H9 (cell line): ENCODE measurements around the gene BSDC1. TPM values are rescaled to one million over a fixed set of nuclear protein-coding genes. Genes with fewer than 3 reads are reported as not detected.
A peak's percentile ranks its signal among the peaks of the same experiment; 100 is the strongest.

Source experiments
- DNase-seq: peaks from one replicate; pipeline ENCODE4 v3.0.0-alpha.2; 2017
- H2AFZ ChIP-seq: one replicate; pipeline ENCODE4 v1.6.1; 2013; ENCODE audit warnings: mild to moderate bottlenecking, low read length, control low read depth, moderate library complexity
- H2AK5ac ChIP-seq: 2 replicates; pipeline ENCODE4 v1.6.1; 2013; ENCODE audit warnings: low read length, control low read depth, mixed read lengths; ENCODE audit not compliant: insufficient read length
- H2BK120ac ChIP-seq: one replicate; pipeline ENCODE4 v1.6.1; 2013; ENCODE audit warnings: low read depth, mild to moderate bottlenecking, low read length, control low read depth, inconsistent platforms; ENCODE audit not compliant: poor library complexity, severe bottlenecking
- H2BK12ac ChIP-seq: 2 replicates; pipeline ENCODE4 v1.6.1; 2013; ENCODE audit warnings: low read length, control low read depth, mixed read lengths, low read depth; ENCODE audit not compliant: insufficient read length
- H2BK15ac ChIP-seq: 2 replicates; pipeline ENCODE4 v1.6.1; 2013; ENCODE audit warnings: low read depth, low read length, control low read depth
- H2BK20ac ChIP-seq: one replicate; pipeline ENCODE4 v1.6.1; 2013; ENCODE audit warnings: low read depth, mild to moderate bottlenecking, low read length, control low read depth, inconsistent platforms; ENCODE audit not compliant: poor library complexity, severe bottlenecking
- H2BK5ac ChIP-seq: 2 replicates; pipeline ENCODE4 v1.6.1; 2013; ENCODE audit warnings: low read length, control low read depth, mixed read lengths; ENCODE audit not compliant: insufficient read length
- H3K14ac ChIP-seq: 2 replicates; pipeline ENCODE4 v1.6.1; 2013; ENCODE audit warnings: low read length, control low read depth; ENCODE audit not compliant: insufficient read depth
- H3K18ac ChIP-seq: 2 replicates; pipeline ENCODE4 v1.6.1; 2013; ENCODE audit warnings: low read depth, mild to moderate bottlenecking, mixed read lengths, low read length, control low read depth; ENCODE audit not compliant: insufficient read length
- H3K23ac ChIP-seq: 2 replicates; pipeline ENCODE4 v1.6.1; 2013; ENCODE audit warnings: low read length, control low read depth, mixed read lengths, low read depth; ENCODE audit not compliant: insufficient read length
- H3K23me2 ChIP-seq: 2 replicates; pipeline ENCODE4 v1.6.1; 2013; ENCODE audit warnings: low read depth, mild to moderate bottlenecking, mixed read lengths, low read length, control low read depth; ENCODE audit not compliant: insufficient read length, poor library complexity, severe bottlenecking
- H3K27ac ChIP-seq: 2 replicates; pipeline ENCODE4 v1.5.1; 2013; ENCODE audit warnings: low read length, control low read depth, mixed read lengths, low read depth; ENCODE audit not compliant: insufficient read length
- H3K27me3 ChIP-seq: 2 replicates; pipeline ENCODE4 v1.6.1; 2013; ENCODE audit warnings: low read length, control low read depth, inconsistent platforms; ENCODE audit not compliant: insufficient read depth
- H3K4ac ChIP-seq: 2 replicates; pipeline ENCODE4 v1.6.1; 2013; ENCODE audit warnings: low read depth, mild to moderate bottlenecking, control low read depth, inconsistent platforms, low read length, moderate library complexity
- H3K4me1 ChIP-seq: 2 replicates; pipeline ENCODE4 v1.6.1; 2013; ENCODE audit warnings: low read length, control low read depth, inconsistent platforms; ENCODE audit not compliant: insufficient read depth
- H3K4me2 ChIP-seq: 2 replicates; pipeline ENCODE4 v1.6.1; 2013; ENCODE audit warnings: low read length, control low read depth, mixed read lengths; ENCODE audit not compliant: insufficient read length, insufficient read depth
- H3K56ac ChIP-seq: 2 replicates; pipeline ENCODE4 v1.6.1; 2013; ENCODE audit warnings: low read depth, mild to moderate bottlenecking, mixed read lengths, low read length, control low read depth; ENCODE audit not compliant: insufficient read length
- H3K79me1 ChIP-seq: 2 replicates; pipeline ENCODE4 v1.6.1; 2013; ENCODE audit warnings: low read depth, mild to moderate bottlenecking, moderate library complexity, low read length, control low read depth, inconsistent platforms; ENCODE audit not compliant: insufficient read depth, poor library complexity, severe bottlenecking
- H3K79me2 ChIP-seq: 2 replicates; pipeline ENCODE4 v1.6.1; 2013; ENCODE audit warnings: low read length, control low read depth, inconsistent platforms; ENCODE audit not compliant: insufficient read depth
- H3K9ac ChIP-seq: 2 replicates; pipeline ENCODE4 v1.6.1; 2013; ENCODE audit warnings: low read length, control low read depth, mixed read lengths; ENCODE audit not compliant: insufficient read length; ENCODE audit errors: extremely low read depth
- H3K9me3 ChIP-seq: one replicate; pipeline ENCODE4 v1.6.1; 2013; ENCODE audit warnings: low read depth, low read length, inconsistent platforms; ENCODE audit not compliant: control insufficient read depth
- H3T11ph ChIP-seq: one replicate; pipeline ENCODE4 v1.6.1; 2013; ENCODE audit warnings: mild to moderate bottlenecking, low read length, control low read depth, inconsistent platforms
- H4K20me1 ChIP-seq: one replicate; pipeline ENCODE4 v1.6.1; 2013; ENCODE audit not compliant: control insufficient read depth, insufficient read length, insufficient read depth
- H4K5ac ChIP-seq: 2 replicates; pipeline ENCODE4 v1.6.1; 2013; ENCODE audit warnings: low read depth, mild to moderate bottlenecking, mixed read lengths, low read length, control low read depth; ENCODE audit not compliant: insufficient read length
- H4K8ac ChIP-seq: replicated peaks from 2 replicates; pipeline ENCODE4 v1.6.1; 2013; ENCODE audit warnings: low read length, control low read depth, mixed read lengths, low read depth; ENCODE audit not compliant: insufficient read length
- H4K91ac ChIP-seq: 2 replicates; pipeline ENCODE4 v1.6.1; 2013; ENCODE audit warnings: low read depth, mild to moderate bottlenecking, moderate library complexity, mixed read lengths, low read length, control low read depth; ENCODE audit not compliant: insufficient read length
- H3K27ac Mint-ChIP-seq, 3 experiments: 2 replicates in 2 of 3; 3 replicates in 1 of 3; pipeline ENCODE4 v1.8.0; 2020 to 2021; ENCODE audit warnings: mixed read lengths in 3 of 3, mild to moderate bottlenecking in 1 of 3, moderate library complexity in 1 of 3
- H3K27me3 Mint-ChIP-seq: 2 replicates; pipeline ENCODE4 v1.8.0; 2021; ENCODE audit warnings: low read depth, mild to moderate bottlenecking, moderate library complexity, mixed read lengths
- H3K36me3 Mint-ChIP-seq, 3 experiments: 2 replicates in 2 of 3; 3 replicates in 1 of 3; pipeline ENCODE4 v1.8.0; 2020 to 2021; ENCODE audit warnings: low read depth in 3 of 3, mixed read lengths in 3 of 3; ENCODE audit not compliant: insufficient read depth in 1 of 3
- H3K4me1 Mint-ChIP-seq, 2 experiments: 2 replicates each; pipeline ENCODE4 v1.8.0; 2020; ENCODE audit warnings: mixed read lengths in 2 of 2
- H3K4me3 Mint-ChIP-seq, 2 experiments: 2 replicates in 1 of 2; 3 replicates in 1 of 2; pipeline ENCODE4 v1.8.0; 2020 to 2021; ENCODE audit warnings: mild to moderate bottlenecking in 2 of 2, mixed read lengths in 2 of 2, moderate library complexity in 1 of 2
- H3K9me3 Mint-ChIP-seq, 2 experiments: 2 replicates in 1 of 2; 3 replicates in 1 of 2; pipeline ENCODE4 v1.8.0; 2020; ENCODE audit warnings: mild to moderate bottlenecking in 2 of 2, mixed read lengths in 2 of 2, moderate library complexity in 1 of 2
- WGBS: extraction: QIAGEN DNeasy Blood & Tissue Kit; methylation state at CpG from one replicate; pipeline ENCODE4 v1.1.7; 2013; ENCODE audit warnings: missing lambda C conversion rate, low lambda C conversion rate, mixed read lengths; ENCODE audit not compliant: insufficient read length; ENCODE audit errors: extremely low coverage; 5-methylcytosine and 5-hydroxymethylcytosine counted together
- total RNA-seq: library from RNA; stranded (reverse); gene quantifications from 2 replicates; pipeline ENCODE4 v1.2.1, GENCODE V29; 2021
- TF ChIP-seq, protein P1 (sequence below): fragments of 200-600 bp; sonication (generic); conservative IDR thresholded peaks from 3 replicates; pipeline ENCODE4 v1.8.0; 2021; ENCODE audit warnings: antibody characterized with exemption, mild to moderate bottlenecking

Gene BSDC1
- total RNA-seq, 1 experiment from 2014 or later = 52.6 TPM

DNA sequence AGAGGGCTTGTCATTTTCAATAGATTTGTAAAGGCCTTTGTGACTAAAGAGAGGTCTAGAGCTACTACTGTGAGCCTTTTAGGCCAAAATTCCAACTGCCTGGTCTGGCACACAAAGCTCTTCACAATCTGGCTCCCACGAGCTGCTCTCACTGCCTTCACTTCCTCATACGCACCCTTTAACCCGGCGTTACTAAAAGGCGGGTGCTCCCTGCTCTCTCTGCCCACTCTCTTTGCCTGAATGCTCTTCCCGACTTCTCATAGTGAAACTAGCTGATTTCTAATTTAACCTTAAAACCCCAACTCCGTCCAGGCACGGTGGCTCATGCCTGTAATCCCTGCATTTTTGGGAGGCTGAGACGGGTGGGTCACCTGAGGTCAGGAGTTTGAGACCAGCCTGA is 14.2 kb downstream of the BSDC1 start:
- H2AFZ ChIP-seq = no peak overlapping the region
- H3K36me3 Mint-ChIP-seq = peaks cover 26 to 88% (median 79%) of the 10 kb centered on the region in 3 experiments; a peak in 6 of 7 replicates
- no peak overlapping the region for H3T11ph ChIP-seq
- no peak for DNase-seq
- peak overlapping the region in 1 of 3 experiments; percentile 26; a peak in 1 of 7 replicates for H3K27ac Mint-ChIP-seq
- H3K79me1 ChIP-seq = no peaks in the 10 kb centered on the region
- H3K14ac ChIP-seq = no peak overlapping the region
- no peak overlapping the region for H3K56ac ChIP-seq
- H3K27ac ChIP-seq = no peak overlapping the region
- H3K79me2 ChIP-seq = no peaks in the 10 kb centered on the region
- no peak overlapping the region for H3K18ac ChIP-seq
- no peak overlapping the region for H3K23ac ChIP-seq
- no peaks in the 10 kb centered on the region for H3K27me3 ChIP-seq
- H4K20me1 ChIP-seq = no peaks in the 10 kb centered on the region
- H2BK5ac ChIP-seq = no peak overlapping the region
- H2BK12ac ChIP-seq = no peak overlapping the region
- H4K5ac ChIP-seq = no peak overlapping the region
- no peak overlapping the region for H2BK120ac ChIP-seq
- no peaks in the 10 kb centered on the region for H3K9me3 Mint-ChIP-seq
- H2BK15ac ChIP-seq = no peak overlapping the region
- H2BK20ac ChIP-seq = no peak overlapping the region
- H3K4me1 Mint-ChIP-seq = no peaks in the 10 kb centered on the region
- no peak overlapping the region for H3K4ac ChIP-seq
- no peaks in the 10 kb centered on the region for H3K4me1 ChIP-seq
- H3K4me2 ChIP-seq = no peak overlapping the region
- H3K4me3 Mint-ChIP-seq = no peak overlapping the region
- no peak overlapping the region for H4K8ac ChIP-seq
- H3K9me3 ChIP-seq = no peaks in the 10 kb centered on the region
- TF ChIP-seq, protein P1, sequence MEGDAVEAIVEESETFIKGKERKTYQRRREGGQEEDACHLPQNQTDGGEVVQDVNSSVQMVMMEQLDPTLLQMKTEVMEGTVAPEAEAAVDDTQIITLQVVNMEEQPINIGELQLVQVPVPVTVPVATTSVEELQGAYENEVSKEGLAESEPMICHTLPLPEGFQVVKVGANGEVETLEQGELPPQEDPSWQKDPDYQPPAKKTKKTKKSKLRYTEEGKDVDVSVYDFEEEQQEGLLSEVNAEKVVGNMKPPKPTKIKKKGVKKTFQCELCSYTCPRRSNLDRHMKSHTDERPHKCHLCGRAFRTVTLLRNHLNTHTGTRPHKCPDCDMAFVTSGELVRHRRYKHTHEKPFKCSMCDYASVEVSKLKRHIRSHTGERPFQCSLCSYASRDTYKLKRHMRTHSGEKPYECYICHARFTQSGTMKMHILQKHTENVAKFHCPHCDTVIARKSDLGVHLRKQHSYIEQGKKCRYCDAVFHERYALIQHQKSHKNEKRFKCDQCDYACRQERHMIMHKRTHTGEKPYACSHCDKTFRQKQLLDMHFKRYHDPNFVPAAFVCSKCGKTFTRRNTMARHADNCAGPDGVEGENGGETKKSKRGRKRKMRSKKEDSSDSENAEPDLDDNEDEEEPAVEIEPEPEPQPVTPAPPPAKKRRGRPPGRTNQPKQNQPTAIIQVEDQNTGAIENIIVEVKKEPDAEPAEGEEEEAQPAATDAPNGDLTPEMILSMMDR = no peak
- no peaks in the 10 kb centered on the region for H3K27me3 Mint-ChIP-seq
- H2AK5ac ChIP-seq = no peak overlapping the region
- no CpG with 5 or more reads among the region's 9 CpGs for WGBS
- H3K9ac ChIP-seq = no peak overlapping the region
- no peaks in the 10 kb centered on the region for H3K23me2 ChIP-seq
- no peak overlapping the region for H4K91ac ChIP-seq
